Esophagus muscularis mucosa (tissue), 4 donors: Measurements from ENCODE around the gene CALML6. TPM values are rescaled to one million over a fixed set of nuclear protein-coding genes. Genes with fewer than 3 reads are reported as not detected.

Experiments used
- DNase-seq: peaks from one replicate; pipeline ENCODE4 v3.0.0-alpha.2; 2017; ENCODE audit errors: extremely low spot score
- H3K27ac ChIP-seq, 4 donors: fragments of 200-600 bp; sonication (generic); replicated peaks in 1 of 4; 1 replicate in 3 of 4; 2 replicates in 1 of 4; pipeline ENCODE4 v1.5.1; 2016 to 2019; ENCODE audit warnings: mild to moderate bottlenecking in 1 of 4
- H3K27me3 ChIP-seq, 4 donors: fragments of 200-600 bp; sonication (generic); one replicate each; pipeline versions ENCODE4 v1.5.1 to v1.6.0; 2016 to 2019
- H3K36me3 ChIP-seq, 4 donors: fragments of 200-600 bp; sonication (generic); one replicate each; pipeline ENCODE4 v1.5.1; 2016 to 2019
- H3K4me1 ChIP-seq, 4 donors: fragments of 200-600 bp; sonication (generic); one replicate each; pipeline ENCODE4 v1.5.1; 2016 to 2019
- H3K4me3 ChIP-seq, 4 donors: fragments of 200-600 bp; sonication (generic); 1 replicate in 2 of 4; 2 replicates in 2 of 4; pipeline ENCODE4 v1.5.1; 2016 to 2019; ENCODE audit warnings: mild to moderate bottlenecking in 4 of 4, moderate library complexity in 1 of 4
- H3K9me3 ChIP-seq, 4 donors: fragments of 200-600 bp; sonication (generic); 1 replicate in 3 of 4; 2 replicates in 1 of 4; pipeline ENCODE4 v1.5.1; 2016 to 2019
- CTCF ChIP-seq, 3 experiments: fragments of 200-600 bp in 2 of 3; fragments of 450-650 bp in 1 of 3; sonication (generic) in 2 of 3; IDR thresholded peaks; one replicate each; pipeline ENCODE4 v1.5.1; 2017 to 2019; ENCODE audit warnings: antibody characterized with exemption in 3 of 3, mild to moderate bottlenecking in 2 of 3, moderate library complexity in 1 of 3
- EP300 ChIP-seq: sonication (generic); formaldehyde crosslinking; IDR thresholded peaks from one replicate; pipeline ENCODE4 v1.6.1; 2017; ENCODE audit warnings: antibody characterized with exemption
- POLR2A ChIP-seq: fragments of 450-650 bp; IDR thresholded peaks from one replicate; pipeline ENCODE4 v1.6.1; 2017; ENCODE audit warnings: antibody characterized with exemption, moderate library complexity, mild to moderate bottlenecking, low read depth
- POLR2AphosphoS5 ChIP-seq, 2 donors: sonication (generic); formaldehyde crosslinking; IDR thresholded peaks; one replicate each; pipeline ENCODE4 v1.6.1; 2017; ENCODE audit warnings: antibody characterized with exemption in 2 of 2
- whole genome bisulfite sequencing: methylation state at CpG from one replicate; pipeline ENCODE4 v1.1.5; 2018; 5-methylcytosine and 5-hydroxymethylcytosine counted together
- intact Hi-C: fragments of 100-400 bp; cut with DNase I; formaldehyde crosslinking; loops from one replicate; pipeline ENCODE4 v1.15.1; 2023
- total RNA-seq, 4 donors: library from RNA; depleted of rRNA; stranded (reverse); fragments of >200 nt; gene quantifications; one replicate each; pipeline versions ENCODE4 v1.1.0 to v1.2.1, GENCODE V29; 2016

CALML6 gene
- total RNA-seq, 4 donors from 2014 or later: not detected

GRCh38 chr1:1891349-1892078 is 23.5 kb upstream of the CALML6 start:
- WGBS: 2% methylated on average over 15 of the region's 59 CpGs
- peak; percentile 97 for DNase-seq
- Histone ChIP-seq H3K9me3 (no peaks in the 10 kb centered on the region), H3K27ac (peak overlapping the region; percentile 92 to 99 (median 97)), H3K36me3 (no peaks in the 10 kb centered on the region), H3K4me3 (peak overlapping the region; percentile 79 to 99 (median 92)), H3K27me3 (peaks cover 0 to 18% (median 7%) of the 10 kb centered on the region in 4 donors), H3K4me1 (peaks cover 56 to 71% (median 67%) of the 10 kb centered on the region in 4 donors)
- intact Hi-C loops: no loop called here
- TF ChIP-seq EP300: no peak
- peak; percentile 40 to 62 for TF ChIP-seq POLR2AphosphoS5 (IDR thresholded peaks at IDR 0.05)

GRCh38 chr1:1892079-1892762 is 22.8 kb upstream of the CALML6 start:
- intact Hi-C loops: no loop called here
- WGBS: 41% methylated on average over 19 of the region's 21 CpGs
- peak overlapping the region; percentile 79 to 99 (median 92) for H3K4me3 ChIP-seq
- TF ChIP-seq POLR2AphosphoS5 (IDR thresholded peaks at IDR 0.05) (no peak), CTCF (IDR thresholded peaks at IDR 0.05) (no peak), EP300 (no peak), POLR2A (no peak)
- H3K27ac ChIP-seq: peak overlapping the region; percentile 92 to 99 (median 97)
- H3K9me3 ChIP-seq: no peaks in the 10 kb centered on the region
- H3K27me3 ChIP-seq: peaks cover 0 to 22% (median 9%) of the 10 kb centered on the region in 4 donors
- H3K4me1 ChIP-seq: peaks cover 49 to 64% (median 60%) of the 10 kb centered on the region in 4 donors
- DNase-seq: no peak
- no peaks in the 10 kb centered on the region for H3K36me3 ChIP-seq

GRCh38 chr1:1892763-1893120 is 22.3 kb upstream of the CALML6 start:
- H3K4me1 ChIP-seq: peaks cover 44 to 59% (median 54%) of the 10 kb centered on the region in 4 donors
- H3K36me3 ChIP-seq: no peaks in the 10 kb centered on the region
- no peak for TF ChIP-seq POLR2AphosphoS5 (IDR thresholded peaks at IDR 0.05)
- H3K9me3 ChIP-seq: no peaks in the 10 kb centered on the region
- WGBS: 85% methylated on average over 7 of the region's 7 CpGs
- peak overlapping the region in 3 of 4 donors; percentile 92 to 98 (median 96) for H3K27ac ChIP-seq
- intact Hi-C loops: no loop called here
- H3K4me3 ChIP-seq: peak overlapping the region in 2 of 4 donors; percentile 79 to 92
- DNase-seq: no peak
- H3K27me3 ChIP-seq: peaks cover 0 to 22% (median 9%) of the 10 kb centered on the region in 4 donors

GRCh38 chr1:1893291-1893985 is 21.6 kb upstream of the CALML6 start:
- Histone ChIP-seq H3K4me3 (no peak overlapping the region), H3K36me3 (no peaks in the 10 kb centered on the region), H3K27me3 (peaks cover 0 to 22% (median 9%) of the 10 kb centered on the region in 4 donors), H3K27ac (no peak overlapping the region), H3K4me1 (peaks cover 37 to 52% (median 47%) of the 10 kb centered on the region in 4 donors), H3K9me3 (no peaks in the 10 kb centered on the region)
- TF ChIP-seq EP300: no peak
- TF ChIP-seq POLR2A: no peak
- TF ChIP-seq POLR2AphosphoS5 (IDR thresholded peaks at IDR 0.05): no peak
- no peak for TF ChIP-seq CTCF (IDR thresholded peaks at IDR 0.05)
- WGBS: 90% methylated on average over 19 of the region's 19 CpGs
- intact Hi-C loops: no loop called here
- DNase-seq: no peak

- Histone ChIP-seq H3K4me1 (peaks cover 31 to 47% (median 42%) of the 10 kb centered on the region in 4 donors), H3K27me3 (peaks cover 0 to 22% (median 9%) of the 10 kb centered on the region in 4 donors), H3K27ac (no peak overlapping the region), H3K36me3 (no peaks in the 10 kb centered on the region), H3K9me3 (no peaks in the 10 kb centered on the region), H3K4me3 (no peak overlapping the region)
- DNase-seq: no peak
- WGBS: 80% methylated on average over 1 of the region's 2 CpGs
- TF ChIP-seq POLR2AphosphoS5 (IDR thresholded peaks at IDR 0.05): no peak
- TF ChIP-seq CTCF (IDR thresholded peaks at IDR 0.05): no peak
- TF ChIP-seq EP300: no peak
- TF ChIP-seq POLR2A: no peak
- intact Hi-C loops: no loop called here
These were observed 21.1 kb upstream of the CALML6 start for GRCh38 chr1:1893997-1894353.
